Endothelial cell of umbilical vein (primary cell): Measurements from ENCODE around the gene TSPEAR. TPM values are rescaled to one million over a fixed set of nuclear protein-coding genes. Genes with fewer than 3 reads are reported as not detected.

Experiments
- BruUV-seq: library from RNA; stranded (reverse); fragments of 400-500 nt; replicated peaks from 2 replicates; lab custom pipeline; 2021; lab: Mats Ljungman, UMichigan
- CTCF ChIA-PET: fragments of 300-600, 350-600 bp; sonication (Branson Sonifier 250); formaldehyde crosslinking; loops from one replicate; lab custom pipeline; 2021; ENCODE audit warnings: antibody characterized with exemption, inconsistent platforms; lab: Charles Lee
- POLR2A ChIA-PET: fragments of 300-600, 350-600 bp; sonication (Branson Sonifier 250); formaldehyde crosslinking; loops from one replicate; lab custom pipeline; 2021; ENCODE audit warnings: antibody characterized with exemption, inconsistent platforms; lab: Charles Lee
- DNase-seq: peaks from one replicate; pipeline ENCODE4 v3.0.0-alpha.2; 2011; ENCODE audit warnings: low read depth, low spot score
- FAIRE-seq: peaks from 2 replicates; lab custom pipeline; 2011; peaks lifted over from hg19 to GRCh38; lab: Jason Lieb, UNC
- H2AFZ ChIP-seq: 2 replicates; pipeline ENCODE4 v1.6.0; 2012; ENCODE audit warnings: low read depth, low read length, control low read depth, inconsistent platforms
- H3K27ac ChIP-seq: 2 replicates; pipeline ENCODE4 v1.5.1; 2011; ENCODE audit warnings: low read depth, mild to moderate bottlenecking, control low read depth, low read length, moderate library complexity; ENCODE audit not compliant: insufficient read depth
- H3K27me3 ChIP-seq, 2 experiments: 2 replicates each; pipeline versions ENCODE4 v1.6.0 to v1.6.1; 2011; ENCODE audit warnings: low read length in 2 of 2, mixed read lengths in 1 of 2; ENCODE audit not compliant: control insufficient read depth in 2 of 2, insufficient read depth in 2 of 2
- H3K36me3 ChIP-seq, 2 experiments: 2 replicates in 1 of 2; 3 replicates in 1 of 2; pipeline ENCODE4 v1.5.1; 2011; ENCODE audit warnings: low read length in 2 of 2, mild to moderate bottlenecking in 1 of 2, moderate library complexity in 1 of 2; ENCODE audit not compliant: control insufficient read depth in 2 of 2, insufficient read depth in 2 of 2; ENCODE audit errors: extremely low read depth in 1 of 2
- H3K4me1 ChIP-seq: 3 replicates; pipeline ENCODE4 v1.5.1; 2011; ENCODE audit warnings: mild to moderate bottlenecking, low read length; ENCODE audit not compliant: control insufficient read depth, insufficient read depth; ENCODE audit errors: extremely low read depth
- H3K4me2 ChIP-seq: 2 replicates; pipeline ENCODE4 v1.6.1; 2011; ENCODE audit warnings: low read length, control low read depth, mixed read lengths; ENCODE audit not compliant: insufficient read depth
- H3K4me3 ChIP-seq, 3 experiments: fragments of 200-600 bp in 1 of 3; sonication (generic), shearing (Covaris generic) in 1 of 3; replicated peaks in 1 of 3; 2 replicates each; pipeline ENCODE4 v1.5.1; 2011 to 2016; ENCODE audit warnings: control low read depth in 3 of 3, low read length in 3 of 3, mild to moderate bottlenecking in 2 of 3, inconsistent platforms in 1 of 3, low read depth in 1 of 3, moderate library complexity in 1 of 3; ENCODE audit not compliant: insufficient read depth in 1 of 3
- H3K79me2 ChIP-seq: 2 replicates; pipeline ENCODE4 v1.6.0; 2012; ENCODE audit warnings: low read length, inconsistent platforms; ENCODE audit not compliant: control insufficient read depth, insufficient read depth
- H3K9ac ChIP-seq: replicated peaks from 2 replicates; pipeline ENCODE3; 2011; ENCODE audit warnings: low read length, control low read depth; ENCODE audit not compliant: insufficient read depth; ENCODE audit errors: extremely low read depth
- H3K9me1 ChIP-seq: replicated peaks from 3 replicates; pipeline ENCODE4 v1.6.0; 2011; ENCODE audit warnings: mild to moderate bottlenecking, low read length; ENCODE audit not compliant: control insufficient read depth, insufficient read depth; ENCODE audit errors: extremely low read depth
- H3K9me3 ChIP-seq: replicated peaks from 2 replicates; pipeline ENCODE4 v1.5.1; 2012; ENCODE audit warnings: low read length, inconsistent platforms; ENCODE audit not compliant: control insufficient read depth, insufficient read depth
- H4K20me1 ChIP-seq: replicated peaks from 2 replicates; pipeline ENCODE3; 2011; ENCODE audit warnings: mild to moderate bottlenecking, low read length; ENCODE audit not compliant: control insufficient read depth, insufficient read depth; ENCODE audit errors: extremely low read depth
- CTCF ChIP-seq, 2 donors: IDR thresholded peaks; 1 replicate in 1 of 2; 2 replicates in 1 of 2; pipeline ENCODE4 v1.5.1; 2011; ENCODE audit warnings: low read length in 2 of 2, mild to moderate bottlenecking in 2 of 2, moderate library complexity in 2 of 2, control low read depth in 1 of 2, inconsistent platforms in 1 of 2, low read depth in 1 of 2; ENCODE audit not compliant: insufficient read depth in 1 of 2; ENCODE audit errors: extremely low read depth in 1 of 2
- EZH2 ChIP-seq: IDR thresholded peaks from 2 replicates; pipeline ENCODE4 v1.6.1; 2012; ENCODE audit warnings: borderline replicate concordance, low read depth, mild to moderate bottlenecking, moderate library complexity, low read length, inconsistent platforms; ENCODE audit not compliant: severe bottlenecking
- FOS ChIP-seq: IDR thresholded peaks from 2 replicates; pipeline ENCODE4 v1.6.1; 2011; ENCODE audit warnings: mild to moderate bottlenecking, low read length, moderate library complexity, borderline replicate concordance; ENCODE audit not compliant: insufficient read depth
- GATA2 ChIP-seq: IDR thresholded peaks from 2 replicates; pipeline ENCODE4 v1.7.0; 2011; ENCODE audit warnings: low read depth, mild to moderate bottlenecking, moderate library complexity, mixed read lengths, low read length; ENCODE audit not compliant: insufficient read length, insufficient read depth
- JUN ChIP-seq: IDR thresholded peaks from 2 replicates; pipeline ENCODE4 v1.6.1; 2011; ENCODE audit warnings: borderline replicate concordance, low read depth; ENCODE audit not compliant: insufficient read length, insufficient read depth
- MAX ChIP-seq: IDR thresholded peaks from 2 replicates; pipeline ENCODE4 v1.6.1; 2011; ENCODE audit not compliant: insufficient read depth, insufficient read length
- MYC ChIP-seq: IDR thresholded peaks from one replicate; pipeline ENCODE4 v1.6.1; 2011; ENCODE audit warnings: mild to moderate bottlenecking, low read depth, low read length
- POLR2A ChIP-seq: IDR thresholded peaks from 2 replicates; pipeline ENCODE4 v1.6.1; 2012; ENCODE audit warnings: low read depth, mild to moderate bottlenecking, control low read depth, low read length
- POLR2AphosphoS5 ChIP-seq: IDR thresholded peaks from 2 replicates; pipeline ENCODE4 v1.6.1; 2012; ENCODE audit warnings: low read depth, mild to moderate bottlenecking, control low read depth, low read length, moderate library complexity; ENCODE audit not compliant: insufficient read depth
- dilution Hi-C: fragments of 300-500 bp; cut with MboI; formaldehyde crosslinking; loops from one replicate; pipeline ENCODE4 v1.15.0; 2019; ENCODE audit warnings: low sequenced_read_pairs; ENCODE audit not compliant: extremely low pct_ligation_motif_present
- intact Hi-C: fragments of 100-400 bp; cut with micrococcal nuclease; formaldehyde crosslinking; loops from one replicate; pipeline ENCODE4 v1.10.0; 2022
- polyA plus RNA-seq, 4 experiments: library from polyadenylated mRNA; depleted of rRNA in 3 of 4; stranded (reverse) in 3 of 4; unstranded in 1 of 4; fragments of >200 nt; gene quantifications; 2 replicates each; pipeline versions ENCODE4 v1.2.1 to v1.2.3, GENCODE V29; 2011 to 2012; ENCODE audit warnings: missing spikeins in 1 of 4
- total RNA-seq: library from RNA; stranded (reverse); gene quantifications from 2 replicates; pipeline ENCODE4 v1.2.3, GENCODE V29; 2021

Gene TSPEAR
- total and polyA plus RNA-seq, 2 donors (not counting 3 experiments of a cell fraction or from before 2014, with no cell fraction given) = 0.01 TPM; not detected in 1

- H3K9ac ChIP-seq = no peak overlapping the region
- no TSS peak for BruUV-seq
- FAIRE-seq (no peak), DNase-seq (no peak)
- ChIA-PET POLR2A (no interaction called here), CTCF (interaction anchor here (1.0 to 1.8 kb wide), 3 partner anchors 22 to 75 kb away, joined by 5 to 6 read pairs (median 5); no protein-coding TSS in a partner anchor)
- no peaks in the 10 kb centered on the region for H3K36me3 ChIP-seq
- no peaks in the 10 kb centered on the region for H3K9me1 ChIP-seq
- TF ChIP-seq POLR2A = no peak
- TF ChIP-seq FOS = no peak
- H2AFZ ChIP-seq = no peak overlapping the region
- no peak overlapping the region for H3K4me2 ChIP-seq
- no peaks in the 10 kb centered on the region for H3K79me2 ChIP-seq
- intact Hi-C loops (no loop called here), dilution Hi-C loops (no loop called here)
- peaks cover 46 to 78% of the 10 kb centered on the region in 2 experiments for H3K27me3 ChIP-seq
- no peak overlapping the region for H3K27ac ChIP-seq
- no peaks in the 10 kb centered on the region for H4K20me1 ChIP-seq
- no peaks in the 10 kb centered on the region for H3K9me3 ChIP-seq
- no peaks in the 10 kb centered on the region for H3K4me1 ChIP-seq
- no peak overlapping the region for H3K4me3 ChIP-seq
These were observed 6.7 kb upstream of the TSPEAR start for GRCh38 chr21:44718093-44718492.

GRCh38 chr21:44716984-44717383 lies 5.6 kb upstream of the TSPEAR start:
- Histone ChIP-seq H3K27me3 (peaks cover 50 to 84% of the 10 kb centered on the region in 2 experiments), H3K9me3 (no peaks in the 10 kb centered on the region), H4K20me1 (no peaks in the 10 kb centered on the region), H3K9me1 (no peaks in the 10 kb centered on the region), H2AFZ (no peak overlapping the region), H3K4me3 (no peak overlapping the region), H3K4me1 (no peaks in the 10 kb centered on the region), H3K36me3 (no peaks in the 10 kb centered on the region), H3K9ac (no peak overlapping the region), H3K27ac (no peak overlapping the region), H3K4me2 (no peak overlapping the region), H3K79me2 (no peaks in the 10 kb centered on the region)
- CTCF ChIA-PET = no interaction called here
- TF ChIP-seq GATA2 (no peak), FOS (no peak), POLR2A (no peak), POLR2AphosphoS5 (no peak), MAX (no peak), JUN (no peak), MYC (no peak), EZH2 (no peak), CTCF (IDR thresholded peaks at IDR 0.05; ENCODE audit: extremely low read depth in 1 of 2, insufficient read depth in 1 of 2, low read depth in 1 of 2, low read length in 2 of 2) (no peak)
- DNase-seq (no peak), FAIRE-seq (no peak)
- dilution Hi-C loops (no loop called here), intact Hi-C loops (no loop called here)
- no TSS peak for BruUV-seq
- POLR2A ChIA-PET = no interaction called here
